HG03196 (cell line): ENCODE data around the gene PRM2.

Experiments used
- ATAC-seq: cut with Tn5 transposase; IDR thresholded peaks from one replicate; pipeline ENCODE4 v1.9.1; 2021; ENCODE audit not compliant: unreplicated experiment

PRM2 gene

GRCh38 chr16:11250786-11251524 is 25.3 kb downstream of the PRM2 start:
- ATAC-seq = no peak

GRCh38 chr16:11250091-11250785 is 26.0 kb downstream of the PRM2 start:
- ATAC-seq = no peak

GRCh38 chr16:11249233-11250061 is 26.8 kb downstream of the PRM2 start:
- ATAC-seq = no peak

DNA sequence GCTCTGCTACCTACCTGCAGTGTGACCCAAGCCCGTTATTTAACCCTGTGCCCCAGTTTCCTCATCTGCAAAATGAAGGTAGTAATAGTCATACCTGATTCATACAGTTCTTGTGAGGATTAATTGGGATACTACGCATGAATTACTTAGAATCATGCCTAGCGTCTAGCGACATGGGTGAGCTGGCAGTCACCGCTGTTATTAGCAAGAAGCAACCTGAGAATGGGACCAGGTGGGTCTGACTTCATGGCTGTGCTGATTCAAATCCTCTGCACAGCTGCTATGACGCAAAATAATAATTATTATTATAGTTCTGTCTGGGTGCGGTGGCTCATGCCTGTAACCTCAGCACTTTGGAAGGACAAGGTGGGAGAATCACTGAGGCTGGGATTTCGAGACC is 28.1 kb downstream of the PRM2 start:
- ATAC-seq = no peak

- ATAC-seq = no peak
Observed at GRCh38 chr16:11245988-11246387, 30.3 kb downstream of the PRM2 start.

DNA sequence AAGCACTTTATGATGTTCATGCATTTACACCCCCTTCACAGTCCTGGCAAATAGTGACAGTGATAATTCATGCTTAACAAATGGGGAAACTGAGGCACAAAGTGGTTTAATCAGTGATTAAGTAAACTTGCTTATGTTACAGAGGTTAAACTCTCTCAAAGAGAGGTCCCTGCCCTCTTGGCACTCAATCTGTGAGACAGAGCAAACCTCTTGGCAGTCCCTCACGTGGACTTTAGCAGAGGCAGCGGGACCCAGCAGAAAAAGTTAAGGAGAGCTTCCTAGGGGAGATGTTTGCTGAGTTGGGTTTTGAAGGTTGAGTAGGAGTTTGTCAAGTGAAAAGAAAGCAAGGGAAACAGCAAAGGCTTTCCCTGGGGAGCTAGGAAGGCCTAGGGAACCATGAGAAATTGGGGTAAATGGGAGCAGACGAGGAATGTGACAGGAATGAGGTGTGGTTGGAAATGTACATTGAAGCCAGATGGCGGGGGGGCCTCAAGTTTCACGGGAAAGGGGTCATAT is 31.0 kb downstream of the PRM2 start:
- no peak for ATAC-seq

DNA sequence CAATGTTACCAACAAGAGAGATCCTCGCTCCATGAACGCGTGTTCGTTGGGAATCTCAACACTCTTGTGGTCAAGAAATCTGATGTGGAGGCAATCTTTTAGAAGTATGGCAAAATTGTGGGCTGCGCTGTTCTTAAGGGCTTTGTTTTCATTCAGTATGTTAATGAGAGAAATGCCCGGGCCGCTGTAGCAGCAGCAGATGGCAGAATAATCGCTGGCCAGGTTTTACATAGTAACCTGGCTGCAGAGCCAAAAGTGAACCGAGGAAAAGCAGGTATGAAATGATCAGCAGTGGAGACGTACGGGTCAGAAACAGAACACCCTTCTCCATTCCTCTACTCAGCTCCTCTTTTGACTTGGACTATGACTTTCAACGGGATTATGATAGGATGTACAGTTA is 33.6 kb downstream of the PRM2 start:
- ATAC-seq = no peak

GRCh38 chr16:11241480-11242204 is 34.6 kb downstream of the PRM2 start:
- ATAC-seq = no peak

DNA sequence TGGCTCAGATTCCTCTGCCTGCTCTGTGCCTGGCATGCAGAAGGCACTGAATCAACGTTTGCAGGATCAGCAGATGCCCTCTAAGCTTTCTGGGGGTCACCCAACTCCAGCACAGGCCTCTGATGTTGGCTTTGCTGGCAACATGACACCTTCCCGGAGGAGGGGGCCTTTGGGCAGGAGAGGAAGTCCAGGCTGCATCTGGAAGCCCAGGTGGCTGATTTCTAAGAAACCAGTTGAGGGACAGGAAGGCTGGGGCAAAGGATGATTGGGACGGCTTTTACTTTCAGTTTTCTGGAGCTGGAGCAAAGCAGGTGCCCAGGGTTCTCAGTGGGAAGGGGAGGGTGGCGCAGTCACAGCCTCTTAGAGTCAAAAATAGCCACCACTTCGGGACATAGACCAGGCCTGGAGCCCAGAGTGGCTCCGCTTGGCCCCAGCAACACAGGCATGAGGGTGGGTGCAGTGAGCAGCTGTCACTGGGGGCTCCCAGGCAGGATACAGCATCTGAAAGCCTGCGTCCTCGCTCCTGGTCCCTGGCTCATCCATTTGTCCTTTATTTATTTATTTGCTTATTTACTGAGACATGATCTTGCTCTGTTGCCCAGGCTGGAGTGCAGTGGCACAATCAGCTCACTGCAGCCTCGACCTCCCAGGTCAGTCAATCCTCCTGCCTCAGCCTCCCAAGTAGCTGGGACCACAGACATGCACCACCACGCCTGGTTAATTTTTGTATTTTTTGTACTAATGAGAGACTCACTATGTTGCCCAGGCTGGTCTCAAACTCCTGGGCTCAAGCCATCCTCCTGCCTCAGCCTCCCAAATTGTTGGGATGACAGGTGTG is 35.4 kb downstream of the PRM2 start:
- no peak for ATAC-seq

DNA sequence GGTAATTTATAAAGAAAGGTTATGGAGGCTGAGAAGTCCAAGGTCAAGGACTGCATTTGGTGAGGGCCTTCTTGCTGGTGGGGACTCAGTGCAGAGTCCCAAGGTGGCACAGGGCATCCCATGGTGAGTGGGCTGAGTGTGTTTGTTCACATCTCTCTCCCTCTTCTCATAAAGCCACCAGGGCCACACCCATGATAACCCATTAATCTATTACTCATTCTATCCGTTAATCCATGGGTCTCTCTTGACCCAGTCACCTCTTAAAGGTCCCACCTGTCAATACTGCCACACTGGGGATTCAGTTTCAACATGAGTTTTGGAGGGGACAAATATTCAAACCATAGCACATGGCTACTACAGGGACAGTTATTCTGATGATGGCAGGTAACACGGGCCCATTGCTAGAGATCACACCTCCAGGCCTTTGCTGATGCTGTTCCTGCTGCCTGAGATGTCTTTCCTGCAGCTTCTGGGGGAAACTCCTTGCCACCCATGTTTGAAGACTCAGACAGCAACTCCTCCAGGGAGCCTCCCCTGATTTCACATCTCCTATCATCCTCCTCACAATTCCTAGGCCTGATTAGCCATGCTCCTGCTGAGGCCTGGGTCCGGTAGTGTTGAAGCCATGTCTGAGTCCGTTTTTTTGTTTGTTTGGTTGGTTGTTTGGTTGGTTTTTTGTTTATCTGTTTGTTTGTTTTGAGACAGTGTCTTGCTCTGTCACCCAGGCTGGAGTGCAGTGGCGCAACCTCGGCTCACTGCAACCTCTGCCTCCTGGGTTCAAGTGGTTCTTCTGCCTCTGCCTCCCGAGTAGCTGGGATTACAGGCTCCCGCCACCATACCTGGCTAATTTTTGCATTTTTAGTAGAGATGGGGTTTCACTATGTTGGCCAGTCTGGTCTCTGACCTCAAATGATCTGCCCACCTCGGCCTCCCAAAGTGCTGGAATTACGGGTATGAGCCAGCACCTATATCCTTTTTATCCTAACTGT is 36.3 kb downstream of the PRM2 start:
- no peak for ATAC-seq

DNA sequence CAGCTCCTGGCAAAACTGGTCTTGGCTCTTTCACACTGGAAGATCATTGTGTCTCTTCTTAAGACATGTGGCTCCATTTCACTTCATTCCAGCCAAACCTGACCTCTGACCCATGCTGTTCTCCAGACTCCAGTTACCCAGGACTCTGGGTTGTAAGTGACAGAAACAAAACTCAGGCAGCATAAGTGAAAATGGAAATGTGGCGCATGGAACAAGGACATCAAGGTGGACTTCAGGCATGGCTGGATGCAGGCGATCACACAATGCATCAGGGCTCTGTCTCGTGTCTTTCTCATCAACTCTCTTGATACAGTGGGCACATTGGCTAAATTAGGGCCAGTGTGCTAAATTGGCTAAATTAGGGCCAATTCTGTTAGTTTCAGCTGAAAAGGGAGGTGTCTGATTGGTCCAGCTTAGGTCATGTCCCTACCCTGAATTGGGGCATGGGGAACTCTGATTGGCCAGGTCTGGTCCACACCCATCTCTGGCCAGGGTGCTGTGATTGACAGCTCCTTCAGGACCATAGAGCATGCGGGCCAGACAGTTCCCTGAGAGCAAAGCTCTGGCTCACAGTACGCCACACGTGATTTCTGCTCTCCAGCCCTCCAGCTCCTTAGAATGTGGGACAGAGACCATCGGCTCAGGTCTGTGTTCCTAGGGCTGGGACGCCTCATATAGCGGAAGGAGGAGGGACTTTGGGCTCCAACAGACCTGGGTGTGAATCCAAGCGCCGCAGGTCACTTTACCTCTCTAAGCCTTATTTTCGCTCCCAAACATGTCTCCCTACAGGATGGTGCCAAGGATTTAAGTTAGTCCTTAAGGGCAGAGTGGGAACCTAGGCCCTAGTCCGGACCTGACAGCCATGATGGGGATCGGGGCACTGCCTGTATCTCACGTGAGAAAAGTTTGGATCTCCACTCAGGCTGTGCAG is 37.7 kb downstream of the PRM2 start:
- ATAC-seq = no peak

DNA sequence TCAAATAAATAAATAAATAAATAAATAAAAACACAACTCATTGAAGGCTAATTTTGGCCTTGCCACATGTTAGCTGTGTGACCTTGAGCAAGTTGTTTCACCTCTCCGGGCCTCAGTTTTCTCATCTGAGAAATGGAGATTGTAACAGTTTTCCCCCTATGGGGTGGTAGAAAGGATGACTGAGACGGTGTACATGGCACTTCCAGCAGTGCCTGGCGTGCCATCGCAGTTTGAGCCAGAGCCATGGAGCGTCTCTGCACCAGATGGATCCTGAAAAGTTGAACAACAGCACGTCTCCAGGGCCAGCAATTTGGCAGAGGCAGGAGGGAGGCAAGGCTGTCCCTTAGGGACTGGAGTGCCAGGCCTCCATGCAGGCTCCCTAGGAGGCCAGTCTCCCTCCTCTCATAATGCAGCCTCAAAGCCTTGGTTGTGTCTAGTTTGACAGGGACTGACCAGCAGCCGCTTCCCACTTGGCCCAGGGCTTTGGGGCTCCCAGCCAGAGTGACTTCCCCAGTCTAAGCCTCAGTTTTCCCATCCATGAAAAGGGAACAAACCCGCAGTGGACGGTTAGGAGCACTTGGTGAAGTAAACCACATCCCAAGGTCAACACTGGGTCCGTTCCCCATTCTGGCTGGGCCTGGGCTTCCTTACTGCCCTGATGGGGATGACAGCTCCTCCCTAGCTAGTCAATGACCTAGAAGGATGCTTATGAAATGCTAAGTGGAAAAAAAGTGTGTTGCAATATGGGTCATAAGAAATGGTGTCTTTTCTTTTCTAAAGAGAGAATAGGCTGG is 39.6 kb downstream of the PRM2 start:
- ATAC-seq = no peak

DNA sequence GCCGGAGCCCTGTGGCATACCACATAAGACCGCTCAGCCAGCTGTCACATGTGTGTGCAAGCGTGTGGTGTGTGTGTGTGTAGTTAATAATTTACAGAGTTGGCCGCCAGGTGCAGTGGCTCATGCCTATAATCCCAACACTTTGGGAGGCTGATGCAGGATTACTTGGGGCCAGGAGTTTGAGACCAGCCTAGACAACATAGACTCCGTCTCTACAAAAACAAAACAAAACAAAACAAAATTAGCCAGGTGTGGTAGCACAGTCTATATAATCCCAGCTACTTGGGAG is 40.6 kb downstream of the PRM2 start:
- no peak for ATAC-seq

DNA sequence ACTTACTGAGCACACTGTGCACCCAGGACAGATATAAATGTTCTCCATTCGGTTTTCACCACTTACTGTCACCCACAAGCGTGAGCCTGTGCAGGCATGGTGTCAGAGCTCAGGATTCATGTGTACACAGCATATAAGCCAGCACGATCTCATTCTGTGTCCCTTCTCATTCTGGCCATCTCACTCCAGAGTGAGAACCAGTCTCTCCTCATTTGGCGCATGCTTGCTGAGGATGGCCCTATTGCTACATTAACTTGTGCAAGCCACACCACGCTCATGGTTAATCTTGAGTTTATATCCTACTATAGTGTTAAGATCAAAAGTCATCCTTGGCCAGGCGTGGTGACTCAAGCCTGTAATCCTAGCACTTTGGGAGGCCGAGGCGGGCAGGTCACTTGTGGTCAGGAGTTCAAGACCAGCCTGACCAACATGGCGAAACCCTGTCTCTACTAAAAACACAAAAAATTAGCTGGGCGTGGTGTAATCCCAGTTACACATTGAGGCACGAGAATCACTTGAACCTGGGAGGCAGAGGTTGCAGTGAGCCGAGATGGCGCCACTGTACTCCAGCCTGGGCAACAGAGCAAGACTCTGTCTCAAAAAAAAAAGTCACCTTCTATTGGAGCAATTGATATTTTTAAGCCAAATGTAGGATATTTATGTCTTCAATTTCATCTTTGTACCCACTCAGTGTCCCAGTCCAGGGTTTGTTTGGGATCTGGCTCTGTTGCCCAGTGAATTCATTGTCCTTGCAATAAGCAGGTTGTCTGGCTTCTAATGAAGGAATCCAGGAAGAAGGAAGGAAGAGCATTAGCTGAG is 41.2 kb downstream of the PRM2 start:
- no peak for ATAC-seq

- no peak for ATAC-seq
Observed at GRCh38 chr16:11233727-11234376, 42.4 kb downstream of the PRM2 start.
